Stimulated activated CD8-positive, alpha-beta memory T cell treated with anti-CD3 and anti-CD28 coated beads, Interleukin-2, amount 100 ng/mL, for 1 hour (primary cell): ENCODE measurements around the gene RASSF6.
"Not testable (repeated sequence)": the region's sequence is repeated elsewhere in the genome, so short reads cannot be mapped to it uniquely, and the experiment has no call there.

Experiments used
- DNase-seq, 2 donors: peaks; one replicate each; pipeline ENCODE4 v3.0.0-alpha.2; 2020; ENCODE audit warnings: low read depth in 2 of 2

RASSF6 gene

GRCh38 chr4:73620115-73620792, at the start of gene RASSF6:
Gene RASSF6, minus strand, starts transcription at chr4:73620436. Its CDS starts 8,641 bp downstream, at chr4:73611795.
- DNase-seq: no peak

GRCh38 chr4:73669410-73670183, 49.4 kb upstream of the RASSF6 start:
- DNase-seq: no peak

- DNase-seq: no peak
These were observed 48.6 kb upstream of the RASSF6 start for GRCh38 chr4:73668782-73669201.

GRCh38 chr4:73665924-73666323, 45.7 kb upstream of the RASSF6 start:
- DNase-seq: not testable (repeated sequence)

GRCh38 chr4:73664470-73664869, 44.2 kb upstream of the RASSF6 start:
- DNase-seq: no peak

GRCh38 chr4:73663576-73663975, 43.3 kb upstream of the RASSF6 start:
- DNase-seq: no peak

GRCh38 chr4:73662709-73663546, 42.7 kb upstream of the RASSF6 start:
- no peak for DNase-seq

GRCh38 chr4:73661646-73662119, 41.4 kb upstream of the RASSF6 start:
- DNase-seq: no peak

GRCh38 chr4:73660808-73661207, 40.6 kb upstream of the RASSF6 start:
- no peak for DNase-seq

GRCh38 chr4:73653695-73654106, 33.5 kb upstream of the RASSF6 start:
- no peak for DNase-seq

- no peak for DNase-seq
These were observed 30.0 kb upstream of the RASSF6 start for GRCh38 chr4:73650250-73650649.

GRCh38 chr4:73648478-73648877, 28.2 kb upstream of the RASSF6 start:
- no peak for DNase-seq

- no peak for DNase-seq
These were observed 25.9 kb upstream of the RASSF6 start for GRCh38 chr4:73646117-73646516.

- no peak for DNase-seq
These were observed 11.5 kb upstream of the RASSF6 start for GRCh38 chr4:73631565-73632226.

- DNase-seq: not testable (repeated sequence)
These were observed 8.6 kb upstream of the RASSF6 start for GRCh38 chr4:73628834-73629233.

GRCh38 chr4:73621357-73621756, 1.1 kb upstream of the RASSF6 start:
- no peak for DNase-seq

GRCh38 chr4:73619346-73619745, 890 bp downstream of the RASSF6 start:
- DNase-seq: no peak

GRCh38 chr4:73617256-73617655, 3.0 kb downstream of the RASSF6 start:
- DNase-seq: no peak

- DNase-seq: no peak
These were observed 4.6 kb downstream of the RASSF6 start for GRCh38 chr4:73615613-73616012.

- no peak for DNase-seq
These were observed 5.8 kb downstream of the RASSF6 start for GRCh38 chr4:73614311-73614867.

GRCh38 chr4:73613130-73613529, 7.1 kb downstream of the RASSF6 start:
- DNase-seq: no peak
